HepG2 (cell line): Measurements from ENCODE around the gene FUT6. TPM values are rescaled to one million over a fixed set of nuclear protein-coding genes. Genes with fewer than 3 reads are reported as not detected.
A peak's percentile ranks its signal among the peaks of the same experiment; 100 is the strongest.

ENCODE experiments used
- ATAC-seq: fragments of 200-7000 bp; cut with Tn5 transposase; 3 replicates; pipeline ENCODE4 v1.9.1; 2020; ENCODE audit warnings: mild to moderate bottlenecking, moderate library complexity
- BruUV-seq: library from RNA; stranded (reverse); fragments of 400-500 nt; replicated peaks from 2 replicates; lab custom pipeline; 2021; lab: Mats Ljungman, UMichigan
- CTCF ChIA-PET: fragments of 300-600 bp; formaldehyde crosslinking; extraction: SDS; loops from one replicate; lab custom pipeline; 2021; ENCODE audit warnings: low total read pairs, inconsistent platforms, low intra/inter-chr PET ratio; lab: Yijun Ruan, JAX
- POLR2A ChIA-PET: fragments of 350-600 bp; sonication (Branson Sonifier 250); formaldehyde crosslinking; loops from one replicate; lab custom pipeline; 2020; ENCODE audit warnings: antibody characterized with exemption, inconsistent platforms; lab: Yijun Ruan, JAX
- DNase-seq: peaks from one replicate; pipeline ENCODE4 v3.0.0-alpha.2; 2015; ENCODE audit warnings: low spot score
- FAIRE-seq: peaks from 3 replicates; lab custom pipeline; 2011; peaks lifted over from hg19 to GRCh38; lab: Jason Lieb, UNC
- H2AFZ ChIP-seq: one replicate; pipeline ENCODE4 v1.6.1; 2011; ENCODE audit warnings: low read length, inconsistent platforms
- H3K27ac ChIP-seq: fragments of 300-600 bp; 3 replicates; pipeline ENCODE4 v1.8.0; 2011; ENCODE audit warnings: mixed run types, mild to moderate bottlenecking, mixed read lengths, low read length, inconsistent platforms; ENCODE audit not compliant: insufficient read depth; ENCODE audit errors: extremely low read length
- H3K27me3 ChIP-seq, 2 experiments: fragments of 200-600 bp in 1 of 2; 2 replicates in 1 of 2; 3 replicates in 1 of 2; pipeline versions ENCODE4 v1.6.0 to v1.8.0; 2011; ENCODE audit warnings: low read length in 2 of 2, mild to moderate bottlenecking in 2 of 2, moderate library complexity in 2 of 2, inconsistent platforms in 1 of 2; ENCODE audit not compliant: insufficient read depth in 2 of 2, control insufficient read depth in 1 of 2
- H3K36me3 ChIP-seq, 2 experiments: fragments of 200-600 bp in 1 of 2; replicated peaks in 1 of 2; 2 replicates in 1 of 2; 3 replicates in 1 of 2; pipeline versions ENCODE4 v1.5.1 to v1.8.0; 2011; ENCODE audit warnings: low read length in 2 of 2, inconsistent platforms in 1 of 2; ENCODE audit not compliant: insufficient read depth in 2 of 2, control insufficient read depth in 1 of 2
- H3K4me1 ChIP-seq: 2 replicates; pipeline ENCODE4 v1.5.1; 2012; ENCODE audit warnings: low read length, inconsistent platforms; ENCODE audit not compliant: insufficient read depth
- H3K4me2 ChIP-seq: 2 replicates; pipeline ENCODE4 v1.6.0; 2011; ENCODE audit warnings: low read depth, low read length, inconsistent platforms
- H3K4me3 ChIP-seq, 3 experiments: fragments of 200-600 bp in 1 of 3; sonication (generic), shearing (Covaris generic) in 1 of 3; replicated peaks in 1 of 3; 2 replicates each; pipeline ENCODE4 v1.5.1; 2011 to 2016; ENCODE audit warnings: low read length in 3 of 3, inconsistent platforms in 2 of 3, low read depth in 2 of 3, mild to moderate bottlenecking in 2 of 3, control low read depth in 1 of 3, mixed read lengths in 1 of 3; ENCODE audit not compliant: insufficient read depth in 1 of 3
- H3K79me2 ChIP-seq: one replicate; pipeline ENCODE4 v1.6.1; 2011; ENCODE audit warnings: low read length, inconsistent platforms; ENCODE audit not compliant: insufficient read depth
- H3K9ac ChIP-seq: 2 replicates; pipeline ENCODE4 v1.6.0; 2011; ENCODE audit warnings: mild to moderate bottlenecking, low read depth, low read length, inconsistent platforms; ENCODE audit not compliant: insufficient read depth
- H3K9me3 ChIP-seq: 2 replicates; pipeline ENCODE4 v1.5.1; 2012; ENCODE audit warnings: mild to moderate bottlenecking, low read length
- H4K20me1 ChIP-seq: 2 replicates; pipeline ENCODE4 v1.6.0; 2011; ENCODE audit warnings: inconsistent platforms, mild to moderate bottlenecking, low read length, moderate library complexity; ENCODE audit not compliant: insufficient read depth
- BRCA1 ChIP-seq: sonication (generic); formaldehyde crosslinking; IDR thresholded peaks from 2 replicates; pipeline ENCODE4 v1.4.0; 2020; ENCODE audit warnings: missing genetic modification reagents
- HNF1A ChIP-seq, 2 experiments: sonication (generic) in 1 of 2; formaldehyde crosslinking in 1 of 2; IDR thresholded peaks; 2 replicates each; pipeline versions ENCODE4 v1.4.0 to v1.6.1; 2016 to 2020; ENCODE audit warnings: borderline replicate concordance in 1 of 2, low read depth in 1 of 2, mild to moderate bottlenecking in 1 of 2, missing genetic modification reagents in 1 of 2
- RELA ChIP-seq: sonication (generic); formaldehyde crosslinking; IDR thresholded peaks from 2 replicates; pipeline ENCODE4 v1.4.0; 2020; ENCODE audit warnings: missing genetic modification reagents
- UBTF ChIP-seq: sonication (generic); formaldehyde crosslinking; IDR thresholded peaks from 2 replicates; pipeline ENCODE4 v1.4.0; 2020; ENCODE audit warnings: mild to moderate bottlenecking, missing genetic modification reagents
- ZNF333 ChIP-seq: sonication (generic); formaldehyde crosslinking; IDR thresholded peaks from 2 replicates; pipeline ENCODE4 v1.4.0; 2020; ENCODE audit warnings: mild to moderate bottlenecking, missing genetic modification reagents, borderline replicate concordance
- ZNF687 ChIP-seq: sonication (generic); formaldehyde crosslinking; IDR thresholded peaks from 2 replicates; pipeline ENCODE4 v1.5.1; 2020; ENCODE audit warnings: mild to moderate bottlenecking, missing genetic modification reagents, moderate library complexity
- ZNF770 ChIP-seq: sonication (generic); formaldehyde crosslinking; IDR thresholded peaks from 2 replicates; pipeline ENCODE4 v1.5.0; 2020; ENCODE audit warnings: mild to moderate bottlenecking, missing genetic modification reagents
- ZNF839 ChIP-seq: sonication (generic); formaldehyde crosslinking; IDR thresholded peaks from 2 replicates; pipeline ENCODE4 v1.4.0; 2020; ENCODE audit warnings: missing genetic modification reagents, mild to moderate bottlenecking, borderline replicate concordance
- WGBS: methylation state at CpG from one replicate; pipeline ENCODE4 v1.1.6; 2017; ENCODE audit warnings: low lambda C conversion rate; 5-methylcytosine and 5-hydroxymethylcytosine counted together
- in situ Hi-C: cut with HindIII; loops from 2 replicates; pipeline ENCODE4 v1.10.0; 2017; ENCODE audit warnings: low pct_unique_long_range_greater_than_20kb; ENCODE audit not compliant: extremely low pct_ligation_motif_present
- intact Hi-C: fragments of 100-400 bp; cut with micrococcal nuclease; formaldehyde crosslinking; loops from one replicate; pipeline ENCODE4 v1.10.0; 2022; ENCODE audit not compliant: unreplicated experiment
- polyA plus RNA-seq, 8 experiments: library from polyadenylated mRNA; depleted of rRNA in 3 of 8; stranded (reverse) in 7 of 8; unstranded in 1 of 8; fragments of >200 nt; fragmentation: Illumina TruSeq in 4 of 8; extraction: Trizol in 4 of 8; gene quantifications; 2 replicates each; pipeline versions ENCODE4 v1.2.1 to v1.2.3, GENCODE V29; 2011 to 2016; ENCODE audit warnings: low read depth in 4 of 8, missing spikeins in 1 of 8, mixed read lengths in 1 of 8; ENCODE audit not compliant: insufficient read depth in 1 of 8
- total RNA-seq, 5 experiments: library from RNA; depleted of rRNA; stranded (reverse); fragments of >200 nt; fragmentation: Illumina TruSeq; extraction: Trizol; gene quantifications; 2 replicates each; pipeline ENCODE4 v1.2.3, GENCODE V29; 2016; ENCODE audit warnings: low read depth in 1 of 5

The FUT6 gene
- total and polyA plus RNA-seq, 2 of the 13 experiments (the other 11 are each of a cell fraction or from before 2014, with no cell fraction given): 8.2 to 27.7 TPM

- no peak overlapping the region for H3K4me2 ChIP-seq
- no peaks in the 10 kb centered on the region for H3K36me3 ChIP-seq
- ATAC-seq (no peak), DNase-seq (no peak), FAIRE-seq (no peak)
- no TSS peak for BruUV-seq
- no peaks in the 10 kb centered on the region for H4K20me1 ChIP-seq
- H2AFZ ChIP-seq: no peak overlapping the region
- in situ Hi-C loops (no loop called here), intact Hi-C loops (loop anchor here (5.0 kb wide), 1 partner anchor 46 kb away; no protein-coding TSS in a partner anchor)
- 90% methylated on average over 7 of the region's 12 CpGs for WGBS
- ChIA-PET POLR2A (interaction anchor here (5.0 kb wide), 1 partner anchor 46 kb away, joined by 54 read pairs; no protein-coding TSS in a partner anchor), CTCF (no interaction called here)
- H3K27ac ChIP-seq: peak overlapping the region; percentile 38
- H3K9me3 ChIP-seq: no peaks in the 10 kb centered on the region
- H3K79me2 ChIP-seq: no peaks in the 10 kb centered on the region
- H3K27me3 ChIP-seq: no peaks in the 10 kb centered on the region
- H3K4me3 ChIP-seq: no peak overlapping the region
- no peak overlapping the region for H3K9ac ChIP-seq
- H3K4me1 ChIP-seq: peaks cover 95% of the 10 kb centered on the region
- TF ChIP-seq ZNF839 (0 out of 2 replicates have a peak, but pooled peaks have one; percentile 60), RELA (CRISPR knock-in tag) (no peak), ZNF333 (CRISPR knock-in tag) (0 out of 2 replicates have a peak, but pooled peaks have one; percentile 60), ZNF770 (CRISPR knock-in tag) (0 out of 2 replicates have a peak, but pooled peaks have one; percentile 7), HNF1A (IDR thresholded peaks at IDR 0.05; ENCODE audit: low read depth) (no peak), HNF1A (CRISPR knock-in tag; IDR thresholded peaks at IDR 0.05; ENCODE audit: borderline replicate concordance) (no peak), UBTF (CRISPR knock-in tag) (0 out of 2 replicates have a peak, but pooled peaks have one; percentile 28), BRCA1 (no peak), ZNF687 (CRISPR knock-in tag) (peak; percentile 35; the same call in 1 of the 2 replicates)
Measured at GRCh38 chr19:5873617-5874199, 34.2 kb upstream of the FUT6 start.
